ENCODE results near the gene FAM83B. TPM values are rescaled to one million over a fixed set of nuclear protein-coding genes. Genes with fewer than 3 reads are reported as not detected.
"Not testable (repeated sequence)": the region's sequence is repeated elsewhere in the genome, so short reads cannot be mapped to it uniquely, and the experiment has no call there.

Gene FAM83B
- total RNA-seq, 1 experiment from 2014 or later = 13.0 TPM

GRCh38 chr6:54860132-54860531, 13.6 kb downstream of the FAM83B start:
- no peak for DNase-seq (ENCODE audit: low spot score)

- no peak for DNase-seq (ENCODE audit: low spot score)
These were observed 14.2 kb downstream of the FAM83B start for GRCh38 chr6:54860739-54861138.

DNA sequence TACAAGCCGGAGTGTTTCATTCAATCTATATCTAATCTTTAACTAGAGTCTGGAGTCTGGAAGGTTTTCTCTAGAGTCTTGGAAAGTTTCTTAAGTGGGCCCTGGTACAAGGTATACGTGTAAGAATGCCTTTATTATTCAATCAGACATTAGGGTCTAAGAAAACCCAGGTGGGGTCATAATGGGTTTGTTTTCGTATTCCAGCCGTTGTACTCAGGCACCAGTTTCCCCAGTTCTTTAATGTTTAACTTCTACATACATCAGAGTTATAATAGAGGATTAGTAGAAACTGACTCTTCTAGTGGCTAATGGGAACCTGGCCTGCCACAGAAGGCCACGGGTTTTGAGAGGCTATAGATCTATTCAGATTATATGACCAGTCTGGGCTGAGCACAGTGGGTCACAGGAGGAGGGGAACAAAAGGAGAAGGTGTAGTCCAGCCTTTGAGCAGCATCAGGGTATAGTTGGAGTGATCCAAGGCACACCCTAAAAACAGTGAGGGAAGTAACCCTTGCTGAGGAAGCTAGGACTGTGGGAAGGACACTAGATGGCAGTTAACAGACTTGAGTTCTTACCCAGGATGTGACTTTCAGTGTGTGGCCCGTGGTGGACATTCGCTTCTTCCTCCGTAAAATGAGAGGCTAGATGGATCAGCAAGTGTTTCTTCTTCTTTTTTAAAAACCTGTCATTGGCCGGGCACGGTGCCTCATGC, 15.5 kb downstream of the FAM83B start:
- no peak for DNase-seq (ENCODE audit: low spot score)

DNA sequence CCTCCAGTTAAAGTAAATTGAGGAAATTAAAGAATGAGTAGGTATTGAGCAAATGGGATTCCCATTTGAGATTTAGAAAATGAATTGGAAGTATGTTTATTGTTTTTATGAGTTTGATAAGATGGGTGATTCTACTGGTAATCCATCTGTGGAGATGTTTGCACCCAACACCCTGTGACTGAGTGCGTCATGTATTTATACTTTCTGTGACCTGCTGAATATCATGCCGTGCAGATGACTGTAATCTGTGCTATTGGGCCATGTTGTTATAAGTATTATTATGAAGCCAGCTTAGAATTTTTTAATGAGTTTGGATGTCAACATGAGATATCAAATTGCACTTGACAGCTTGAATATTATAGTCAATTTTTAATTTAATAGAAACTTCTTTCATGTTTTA, 17.7 kb downstream of the FAM83B start:
- DNase-seq (ENCODE audit: low spot score) = no peak

- no peak for DNase-seq (ENCODE audit: low spot score)
These were observed 18.6 kb downstream of the FAM83B start for GRCh38 chr6:54865091-54865631.

DNA sequence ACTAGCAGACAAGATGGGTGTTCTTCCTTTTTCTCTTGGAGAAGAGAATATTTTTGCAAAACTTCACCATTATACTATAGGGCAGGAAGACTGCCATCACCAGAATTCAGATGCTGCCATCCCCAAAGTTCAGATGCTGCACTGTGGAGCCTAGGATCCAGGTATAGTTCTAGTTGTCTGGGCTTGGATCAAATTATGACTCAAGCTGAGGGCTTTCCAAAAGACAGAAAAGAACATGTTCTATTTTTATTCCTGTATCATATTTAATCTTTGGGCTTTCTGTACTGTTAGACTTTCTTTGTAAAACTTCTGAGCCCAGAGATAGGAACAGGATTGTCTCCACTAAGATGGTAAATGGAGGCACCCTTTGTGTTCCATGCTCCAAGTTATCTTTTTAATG, 22.0 kb downstream of the FAM83B start:
- DNase-seq (ENCODE audit: low spot score) = no peak

GRCh38 chr6:54873599-54873998, 27.0 kb downstream of the FAM83B start:
- DNase-seq (ENCODE audit: low spot score) = no peak

- DNase-seq (ENCODE audit: low spot score) = no peak
These were observed 27.9 kb downstream of the FAM83B start for GRCh38 chr6:54874349-54875048.

DNA sequence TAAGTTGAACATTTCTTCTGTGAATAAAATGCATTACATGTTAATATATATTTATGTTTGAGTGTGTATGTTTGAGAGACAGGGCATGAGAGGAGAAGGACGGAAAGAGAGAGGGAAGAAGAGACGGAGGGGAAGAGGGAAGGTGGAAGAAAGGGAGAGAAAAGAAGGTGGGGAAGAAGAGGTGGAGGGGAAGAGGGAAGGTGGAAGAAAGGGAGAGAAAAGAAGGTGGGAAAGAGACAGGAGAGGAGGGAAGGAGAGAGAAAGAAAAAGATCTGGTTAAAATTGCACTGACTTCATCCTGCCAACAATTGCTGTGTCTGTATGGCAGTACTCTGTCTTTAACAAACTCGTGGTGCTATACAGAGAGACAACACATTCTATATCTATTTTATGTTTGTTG, 29.0 kb downstream of the FAM83B start:
- no peak for DNase-seq (ENCODE audit: low spot score)

GRCh38 chr6:54876365-54876764, 29.8 kb downstream of the FAM83B start:
- DNase-seq (ENCODE audit: low spot score) = no peak

- DNase-seq (ENCODE audit: low spot score) = no peak
These were observed 30.3 kb downstream of the FAM83B start for GRCh38 chr6:54876871-54877270.

DNA sequence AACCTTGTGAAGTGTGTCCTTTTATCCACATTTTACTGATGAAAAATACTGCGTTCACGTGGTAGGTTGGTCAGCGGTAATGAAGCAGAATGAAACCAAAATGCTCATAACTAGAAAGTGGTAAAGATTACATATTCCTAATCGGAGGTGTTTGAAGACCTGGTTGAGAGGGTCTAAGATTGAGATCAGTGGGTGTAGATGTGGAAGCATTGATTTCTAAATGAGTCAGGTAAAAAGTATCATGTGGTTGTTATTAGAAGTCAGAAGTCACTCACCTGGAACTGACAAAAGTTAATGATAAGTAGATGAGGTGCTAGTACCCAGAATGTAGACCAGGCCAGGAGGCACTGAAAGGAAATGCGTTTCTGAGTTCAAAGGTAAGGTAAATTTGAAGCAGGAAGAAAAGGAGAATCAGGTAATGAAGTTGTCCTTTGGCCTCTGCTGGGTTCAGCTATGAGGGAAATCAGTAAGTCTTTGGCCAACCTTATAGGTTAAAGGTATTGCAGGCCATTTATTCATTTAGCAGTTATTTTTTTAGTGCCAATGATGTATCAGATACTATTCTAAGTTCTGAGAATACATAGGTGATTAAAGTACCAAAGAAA, 31.2 kb downstream of the FAM83B start:
- no peak for DNase-seq (ENCODE audit: low spot score)

- peak; percentile 34 for DNase-seq (ENCODE audit: low spot score)
These were observed 32.1 kb downstream of the FAM83B start for GRCh38 chr6:54878718-54879117.

- no peak for DNase-seq (ENCODE audit: low spot score)
These were observed 32.8 kb downstream of the FAM83B start for GRCh38 chr6:54879188-54879985.

DNA sequence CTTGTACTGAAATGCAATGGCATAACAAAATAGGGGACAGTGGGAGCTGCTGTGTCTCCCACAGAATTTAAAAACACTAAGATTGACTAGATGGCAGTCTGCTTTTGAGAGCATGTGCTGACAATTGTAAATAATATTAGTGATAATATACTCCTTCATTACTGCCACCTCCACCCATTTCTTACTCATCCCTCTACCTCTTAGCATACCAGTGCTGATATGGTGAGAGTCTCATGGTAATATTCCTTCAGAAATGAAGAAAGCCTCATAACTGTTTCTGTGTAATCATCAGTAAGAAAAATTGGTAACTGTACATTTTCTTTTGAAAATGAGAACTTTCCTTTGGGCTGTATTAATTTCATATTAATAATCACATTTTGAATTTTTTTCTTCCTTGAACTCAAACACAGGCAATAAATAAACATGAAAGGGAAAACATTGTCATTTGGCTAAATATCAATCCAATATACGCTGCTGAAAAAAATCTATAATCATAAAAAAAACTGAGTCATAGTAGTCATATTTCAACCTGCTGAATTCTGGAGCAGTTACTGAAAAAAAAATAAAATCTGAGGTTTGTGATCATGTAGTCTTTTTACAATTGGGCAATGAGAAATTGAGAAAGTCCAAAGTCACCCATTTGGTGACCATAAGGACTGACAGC, 34.6 kb downstream of the FAM83B start:
- no peak for DNase-seq (ENCODE audit: low spot score)

DNA sequence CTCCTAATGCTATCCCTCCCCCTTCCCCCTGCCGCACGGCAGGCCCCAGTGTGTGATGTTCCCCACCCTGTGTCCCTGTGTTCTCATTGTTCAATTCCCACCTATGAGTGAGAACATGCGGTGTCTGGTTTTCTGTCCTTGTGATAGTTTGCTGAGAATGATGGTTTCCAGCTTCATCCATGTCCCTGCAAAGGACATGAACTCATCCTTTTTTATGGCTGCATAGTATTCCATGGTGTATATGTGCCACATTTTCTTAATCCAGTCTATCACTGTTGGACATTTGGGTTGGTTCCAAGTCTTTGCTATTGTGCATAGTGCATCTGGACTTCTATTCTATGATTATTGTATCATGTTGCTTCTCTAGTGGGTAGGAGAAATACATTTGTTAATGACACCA, 35.3 kb downstream of the FAM83B start:
- DNase-seq (ENCODE audit: low spot score) = not testable (repeated sequence)

DNA sequence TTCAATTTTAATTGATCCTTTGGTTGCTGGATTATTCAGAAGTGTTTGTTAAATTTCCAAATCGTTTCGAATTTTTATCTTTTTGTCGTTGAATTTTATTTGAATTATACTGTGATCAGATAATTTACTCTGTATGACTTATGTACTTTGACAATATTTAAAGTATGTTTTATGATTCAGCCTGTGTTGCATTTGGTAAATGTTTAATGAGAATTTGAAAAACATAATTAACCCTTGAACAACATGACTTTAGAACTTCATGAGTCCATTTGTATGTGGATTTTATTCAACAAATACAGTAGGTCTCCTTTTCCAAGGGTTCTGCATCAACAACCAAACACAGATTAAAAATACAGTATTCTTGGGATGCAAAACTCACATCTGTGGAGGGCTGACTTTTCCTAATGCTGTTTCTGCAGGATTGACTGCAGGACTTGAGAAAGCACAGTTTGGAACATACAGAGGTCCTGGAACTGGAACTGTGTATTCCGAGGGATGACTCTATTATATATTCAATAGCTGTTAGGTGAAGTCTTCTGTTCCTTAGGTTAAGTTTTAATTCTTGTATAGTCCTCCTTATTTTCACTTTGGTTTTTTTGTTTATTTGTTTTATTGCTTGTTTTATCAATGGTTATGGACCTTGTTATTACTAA, 40.5 kb downstream of the FAM83B start:
- no peak for DNase-seq (ENCODE audit: low spot score)

DNA sequence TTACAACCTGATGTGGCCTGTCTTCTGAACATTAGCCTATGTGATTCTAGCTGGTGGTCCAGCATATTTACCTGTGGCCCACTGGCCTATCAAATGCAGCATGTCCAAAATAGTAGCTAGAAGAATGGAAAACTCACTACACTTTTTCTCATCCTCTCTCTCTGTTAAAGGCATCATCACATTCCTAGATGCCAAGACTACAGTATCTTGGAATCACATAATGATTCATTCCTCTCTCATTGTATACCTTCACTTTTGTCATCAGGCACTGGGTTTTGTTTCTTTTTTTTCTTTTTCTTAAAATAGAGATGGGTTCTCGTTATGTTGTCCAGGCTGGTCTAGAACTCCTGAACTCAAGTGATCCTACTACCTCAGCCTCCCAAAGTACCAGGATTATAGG, 45.0 kb downstream of the FAM83B start:
- DNase-seq (ENCODE audit: low spot score) = no peak

GRCh38 chr6:54892831-54893230, 46.3 kb downstream of the FAM83B start:
- no peak for DNase-seq (ENCODE audit: low spot score)

GRCh38 chr6:54893818-54894217, 47.2 kb downstream of the FAM83B start:
- no peak for DNase-seq (ENCODE audit: low spot score)

GRCh38 chr6:54896302-54896701, 49.7 kb downstream of the FAM83B start:
- no peak for DNase-seq (ENCODE audit: low spot score)
